HG03439 (cell line): Measurements from ENCODE around the gene LCE3B.
"Not testable (repeated sequence)": the region's sequence is repeated elsewhere in the genome, so short reads cannot be mapped to it uniquely, and the experiment has no call there.

ENCODE experiments used
- ATAC-seq: cut with Tn5 transposase; IDR thresholded peaks from one replicate; pipeline ENCODE4 v1.9.1; 2021; ENCODE audit warnings: mild to moderate bottlenecking, moderate library complexity; ENCODE audit not compliant: unreplicated experiment

The LCE3B gene

GRCh38 chr1:152613511-152613910 lies at the start of gene LCE3B:
Gene LCE3B, plus strand, starts transcription at chr1:152613811. Its CDS starts 0 bp downstream, at chr1:152613811.
- ATAC-seq, result no peak

GRCh38 chr1:152565115-152565514 lies 48.5 kb upstream of the LCE3B start:
- no peak for ATAC-seq

GRCh38 chr1:152565535-152566215 lies 47.9 kb upstream of the LCE3B start:
- no peak for ATAC-seq

GRCh38 chr1:152566681-152567080 lies 46.9 kb upstream of the LCE3B start, which contains the start of gene LCE3E:
Gene LCE3E, minus strand, starts transcription at chr1:152566780. Its CDS starts 572 bp downstream, at chr1:152566208.
- ATAC-seq, result no peak

GRCh38 chr1:152577168-152577567 lies 36.4 kb upstream of the LCE3B start:
- no peak for ATAC-seq

- not testable (repeated sequence) for ATAC-seq
Measured at GRCh38 chr1:152579526-152579925, 34.1 kb upstream of the LCE3B start.

GRCh38 chr1:152580433-152580832 lies 33.2 kb upstream of the LCE3B start, which contains the start of gene LCE3D:
Gene LCE3D, minus strand, starts transcription at chr1:152580516. Its CDS starts 580 bp downstream, at chr1:152579936.
- no peak for ATAC-seq

GRCh38 chr1:152582647-152583046 lies 31.0 kb upstream of the LCE3B start:
- ATAC-seq, result no peak

- no peak for ATAC-seq
Measured at GRCh38 chr1:152585586-152585985, 28.0 kb upstream of the LCE3B start.

- ATAC-seq, result no peak
Measured at GRCh38 chr1:152596986-152597385, 16.6 kb upstream of the LCE3B start.

GRCh38 chr1:152599934-152600333 lies 13.7 kb upstream of the LCE3B start, which contains the start of gene LCE3C:
Gene LCE3C, plus strand, starts transcription at chr1:152600234. Its CDS starts 498 bp downstream, at chr1:152600732.
- no peak for ATAC-seq

- ATAC-seq, result no peak
Measured at GRCh38 chr1:152621993-152622392, 8.4 kb downstream of the LCE3B start.

- no peak for ATAC-seq
Measured at GRCh38 chr1:152622803-152623202, 9.2 kb downstream of the LCE3B start, which contains the start of gene LCE3A. Gene LCE3A, minus strand, starts transcription at chr1:152623103. Its CDS starts 0 bp downstream, at chr1:152623103.

GRCh38 chr1:152623203-152623844 lies 9.7 kb downstream of the LCE3B start:
- no peak for ATAC-seq

GRCh38 chr1:152626744-152627143 lies 13.1 kb downstream of the LCE3B start:
- no peak for ATAC-seq

GRCh38 chr1:152630596-152630995 lies 17.0 kb downstream of the LCE3B start:
- ATAC-seq, result no peak

GRCh38 chr1:152640351-152640750 lies 26.7 kb downstream of the LCE3B start:
- ATAC-seq, result no peak

GRCh38 chr1:152643945-152644344 lies 30.3 kb downstream of the LCE3B start:
- no peak for ATAC-seq

- ATAC-seq, result no peak
Measured at GRCh38 chr1:152645146-152645545, 31.5 kb downstream of the LCE3B start.

- ATAC-seq, result no peak
Measured at GRCh38 chr1:152646656-152647055, 33.0 kb downstream of the LCE3B start.

GRCh38 chr1:152654110-152654509 lies 40.5 kb downstream of the LCE3B start:
- ATAC-seq, result no peak

GRCh38 chr1:152656459-152656858 lies 42.8 kb downstream of the LCE3B start:
- ATAC-seq, result no peak
